ENCODE measurements around the gene IL19. TPM values are rescaled to one million over a fixed set of nuclear protein-coding genes. Genes with fewer than 3 reads are reported as not detected.
"Not testable (repeated sequence)": the region's sequence is repeated elsewhere in the genome, so short reads cannot be mapped to it uniquely, and the experiment has no call there.

IL19 gene
- polyA plus RNA-seq, 4 donors, result 0.51 to 1.0 (median 0.68) TPM

- DNase-seq (ENCODE audit: low read depth in 4 of 4, low spot score in 2 of 4), result not testable (repeated sequence)
These were observed 82.1 kb downstream of the IL19 start for GRCh38 chr1:206852662-206853061.

- not testable (repeated sequence) for DNase-seq (ENCODE audit: low read depth in 4 of 4, low spot score in 2 of 4)
These were observed 83.1 kb downstream of the IL19 start for GRCh38 chr1:206853696-206854095.

GRCh38 chr1:206854401-206855129 lies 84.0 kb downstream of the IL19 start:
- DNase-seq (ENCODE audit: low read depth in 4 of 4, low spot score in 2 of 4), result no peak

- no peak for DNase-seq (ENCODE audit: low read depth in 4 of 4, low spot score in 2 of 4)
These were observed 85.3 kb downstream of the IL19 start for GRCh38 chr1:206855859-206856258.

GRCh38 chr1:206856674-206857464 lies 86.3 kb downstream of the IL19 start:
- DNase-seq (ENCODE audit: low read depth in 4 of 4, low spot score in 2 of 4), result no peak

GRCh38 chr1:206859082-206859521 lies 88.5 kb downstream of the IL19 start:
- DNase-seq (ENCODE audit: low read depth in 4 of 4, low spot score in 2 of 4), result no peak

GRCh38 chr1:206860165-206860564 lies 89.6 kb downstream of the IL19 start:
- no peak for DNase-seq (ENCODE audit: low read depth in 4 of 4, low spot score in 2 of 4)

GRCh38 chr1:206863266-206863665 lies 92.7 kb downstream of the IL19 start:
- DNase-seq (ENCODE audit: low read depth in 4 of 4, low spot score in 2 of 4), result no peak

- DNase-seq (ENCODE audit: low read depth in 4 of 4, low spot score in 2 of 4), result no peak
These were observed 94.5 kb downstream of the IL19 start, which contains the start of gene IL20 for GRCh38 chr1:206864939-206865671. Gene IL20 (plus strand): TSS chr1:206865623. CDS start chr1:206865853, 230 bp downstream.

GRCh38 chr1:206866062-206866461 lies 95.5 kb downstream of the IL19 start:
- no peak for DNase-seq (ENCODE audit: low read depth in 4 of 4, low spot score in 2 of 4)

- no peak for DNase-seq (ENCODE audit: low read depth in 4 of 4, low spot score in 2 of 4)
These were observed 96.7 kb downstream of the IL19 start for GRCh38 chr1:206867239-206867638.

GRCh38 chr1:206867716-206868115 lies 97.1 kb downstream of the IL19 start:
- DNase-seq (ENCODE audit: low read depth in 4 of 4, low spot score in 2 of 4), result no peak

- no peak for DNase-seq (ENCODE audit: low read depth in 4 of 4, low spot score in 2 of 4)
These were observed 97.7 kb downstream of the IL19 start for GRCh38 chr1:206868264-206868663.

GRCh38 chr1:206872139-206872538 lies 101.6 kb downstream of the IL19 start:
- DNase-seq (ENCODE audit: low read depth in 4 of 4, low spot score in 2 of 4), result no peak

- DNase-seq (ENCODE audit: low read depth in 4 of 4, low spot score in 2 of 4), result no peak
These were observed 103.1 kb downstream of the IL19 start for GRCh38 chr1:206873603-206874188.

- DNase-seq (ENCODE audit: low read depth in 4 of 4, low spot score in 2 of 4), result no peak
These were observed 105.3 kb downstream of the IL19 start for GRCh38 chr1:206875752-206876377.

- no peak for DNase-seq (ENCODE audit: low read depth in 4 of 4, low spot score in 2 of 4)
These were observed 107.9 kb downstream of the IL19 start for GRCh38 chr1:206878456-206878855.

- no peak for DNase-seq (ENCODE audit: low read depth in 4 of 4, low spot score in 2 of 4)
These were observed 109.7 kb downstream of the IL19 start for GRCh38 chr1:206880314-206880713.

GRCh38 chr1:206882555-206882954 lies 112.0 kb downstream of the IL19 start:
- DNase-seq (ENCODE audit: low read depth in 4 of 4, low spot score in 2 of 4), result no peak

GRCh38 chr1:206883160-206883559 lies 112.6 kb downstream of the IL19 start:
- no peak for DNase-seq (ENCODE audit: low read depth in 4 of 4, low spot score in 2 of 4)
